ENCODE results near the gene EIF2B2.

The EIF2B2 gene

DNA sequence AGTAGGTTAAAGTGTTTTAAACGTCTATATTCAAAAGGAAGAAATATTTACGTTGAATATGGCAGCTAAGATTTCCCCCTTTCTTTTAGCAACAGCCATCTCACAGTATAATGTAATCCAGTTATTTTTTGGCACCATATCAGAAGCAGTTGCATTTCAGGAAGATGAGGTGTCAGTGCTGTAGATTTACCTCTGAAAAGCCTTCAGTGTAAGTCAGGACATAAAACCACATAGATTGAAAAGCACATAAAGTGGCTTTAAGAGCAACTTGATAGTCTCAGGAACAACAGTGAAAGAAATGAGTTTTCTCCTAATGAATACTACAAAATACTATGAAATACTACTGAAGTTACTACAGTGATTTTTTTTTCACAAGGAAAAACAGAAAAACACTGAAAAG lies 41.6 kb downstream of the EIF2B2 start:
- peaks cover 75% of the 10 kb centered on the region for H3K36me3 Mint-ChIP-seq (ENCODE audit: low read depth)

DNA sequence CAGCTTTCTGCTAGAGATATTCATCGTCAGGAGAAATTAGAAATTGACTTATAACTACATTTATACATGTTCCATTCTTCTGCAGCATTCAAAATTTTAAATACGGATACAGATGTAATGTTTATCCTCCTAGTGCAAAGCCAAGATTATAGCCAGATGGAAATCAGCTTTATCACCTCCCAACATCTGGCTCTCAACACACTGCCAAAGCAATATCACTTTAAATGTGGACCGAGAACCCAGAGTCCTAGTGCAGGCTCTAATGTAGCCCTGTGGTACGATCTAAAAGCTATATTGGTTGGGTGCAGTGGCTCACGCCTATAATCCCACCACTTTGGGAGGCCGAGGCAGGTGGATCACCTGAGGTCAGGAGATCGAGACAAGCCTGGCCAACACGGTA lies 42.0 kb downstream of the EIF2B2 start:
- Mint-ChIP-seq H3K27me3 (ENCODE audit: low read depth, poor library complexity) (peaks cover 4% of the 10 kb centered on the region), H3K27ac (no peak overlapping the region), H3K36me3 (ENCODE audit: low read depth) (peaks cover 75% of the 10 kb centered on the region), H3K4me1 (peaks cover 6% of the 10 kb centered on the region), H3K9me3 (peaks cover 31% of the 10 kb centered on the region), H3K4me3 (no peak overlapping the region)
- no peak for DNase-seq
- TF ChIP-seq, protein P1, sequence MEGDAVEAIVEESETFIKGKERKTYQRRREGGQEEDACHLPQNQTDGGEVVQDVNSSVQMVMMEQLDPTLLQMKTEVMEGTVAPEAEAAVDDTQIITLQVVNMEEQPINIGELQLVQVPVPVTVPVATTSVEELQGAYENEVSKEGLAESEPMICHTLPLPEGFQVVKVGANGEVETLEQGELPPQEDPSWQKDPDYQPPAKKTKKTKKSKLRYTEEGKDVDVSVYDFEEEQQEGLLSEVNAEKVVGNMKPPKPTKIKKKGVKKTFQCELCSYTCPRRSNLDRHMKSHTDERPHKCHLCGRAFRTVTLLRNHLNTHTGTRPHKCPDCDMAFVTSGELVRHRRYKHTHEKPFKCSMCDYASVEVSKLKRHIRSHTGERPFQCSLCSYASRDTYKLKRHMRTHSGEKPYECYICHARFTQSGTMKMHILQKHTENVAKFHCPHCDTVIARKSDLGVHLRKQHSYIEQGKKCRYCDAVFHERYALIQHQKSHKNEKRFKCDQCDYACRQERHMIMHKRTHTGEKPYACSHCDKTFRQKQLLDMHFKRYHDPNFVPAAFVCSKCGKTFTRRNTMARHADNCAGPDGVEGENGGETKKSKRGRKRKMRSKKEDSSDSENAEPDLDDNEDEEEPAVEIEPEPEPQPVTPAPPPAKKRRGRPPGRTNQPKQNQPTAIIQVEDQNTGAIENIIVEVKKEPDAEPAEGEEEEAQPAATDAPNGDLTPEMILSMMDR (IDR thresholded peaks at IDR 0.05): no peak

More for the DNA sequence above, 41.6 kb downstream of the EIF2B2 start:
- TF ChIP-seq, protein P1 (IDR thresholded peaks at IDR 0.05): no peak
- peaks cover 26% of the 10 kb centered on the region for H3K9me3 Mint-ChIP-seq
- H3K27ac Mint-ChIP-seq: no peak overlapping the region
- no peak for DNase-seq
- H3K4me3 Mint-ChIP-seq: no peak overlapping the region
- peaks cover 2% of the 10 kb centered on the region for H3K27me3 Mint-ChIP-seq (ENCODE audit: low read depth, poor library complexity)
- H3K4me1 Mint-ChIP-seq: peaks cover 6% of the 10 kb centered on the region

GRCh38 chr14:75046275-75046674 lies 43.6 kb downstream of the EIF2B2 start:
- no peak overlapping the region for H3K4me3 Mint-ChIP-seq
- peaks cover 7% of the 10 kb centered on the region for H3K4me1 Mint-ChIP-seq
- no peak overlapping the region for H3K27ac Mint-ChIP-seq
- DNase-seq: no peak
- H3K36me3 Mint-ChIP-seq (ENCODE audit: low read depth): peaks cover 71% of the 10 kb centered on the region
- peaks cover 42% of the 10 kb centered on the region for H3K9me3 Mint-ChIP-seq
- peaks cover 4% of the 10 kb centered on the region for H3K27me3 Mint-ChIP-seq (ENCODE audit: low read depth, poor library complexity)
- TF ChIP-seq, protein P1 (IDR thresholded peaks at IDR 0.05): no peak

- Mint-ChIP-seq H3K36me3 (ENCODE audit: low read depth) (peaks cover 69% of the 10 kb centered on the region), H3K4me3 (no peak overlapping the region), H3K9me3 (peaks cover 45% of the 10 kb centered on the region), H3K4me1 (peaks cover 12% of the 10 kb centered on the region), H3K27me3 (ENCODE audit: low read depth, poor library complexity) (peaks cover 4% of the 10 kb centered on the region), H3K27ac (no peak overlapping the region)
- no peak for DNase-seq
- TF ChIP-seq, protein P1 (IDR thresholded peaks at IDR 0.05): no peak
These were observed 44.2 kb downstream of the EIF2B2 start for GRCh38 chr14:75046899-75047298.

DNA sequence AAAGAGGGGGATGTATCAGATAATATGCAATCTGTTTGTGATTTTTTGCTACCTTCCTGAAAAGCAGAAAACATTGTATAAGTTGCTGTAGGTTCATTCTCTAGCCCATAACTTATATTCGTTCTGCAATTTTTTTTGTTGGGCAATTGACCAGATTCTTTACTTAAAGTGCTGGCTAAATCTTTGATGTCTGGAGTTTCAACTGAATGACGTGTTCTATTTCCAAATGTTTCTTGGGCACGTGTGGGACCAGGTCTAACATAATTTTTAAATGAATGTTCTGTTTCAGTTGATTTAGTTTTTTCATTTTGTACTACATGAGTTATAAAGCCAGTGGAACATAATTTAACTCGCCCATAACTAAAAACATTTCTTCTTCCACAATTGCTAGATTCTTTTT lies 44.8 kb downstream of the EIF2B2 start:
- Mint-ChIP-seq H3K27me3 (ENCODE audit: low read depth, poor library complexity) (peaks cover 4% of the 10 kb centered on the region), H3K9me3 (peaks cover 45% of the 10 kb centered on the region), H3K27ac (no peak overlapping the region), H3K36me3 (ENCODE audit: low read depth) (peaks cover 68% of the 10 kb centered on the region), H3K4me3 (no peak overlapping the region), H3K4me1 (peaks cover 6% of the 10 kb centered on the region)
- no peak for DNase-seq
- TF ChIP-seq, protein P1 (IDR thresholded peaks at IDR 0.05): no peak

GRCh38 chr14:75048101-75048500 lies 45.4 kb downstream of the EIF2B2 start:
- Mint-ChIP-seq H3K27me3 (ENCODE audit: low read depth, poor library complexity) (peaks cover 6% of the 10 kb centered on the region), H3K36me3 (ENCODE audit: low read depth) (peaks cover 70% of the 10 kb centered on the region), H3K4me3 (no peak overlapping the region), H3K9me3 (peaks cover 45% of the 10 kb centered on the region), H3K4me1 (peaks cover 6% of the 10 kb centered on the region), H3K27ac (no peak overlapping the region)
- TF ChIP-seq, protein P1 (IDR thresholded peaks at IDR 0.05): no peak
- no peak for DNase-seq

Data from nephron progenitor cell (in vitro differentiated cells).